CD4-positive, alpha-beta T cell treated with Interferon alpha-2 for 1 hour (primary cell): ENCODE measurements around the gene PRDM12.

Experiments used
- DNase-seq, 2 donors: peaks; one replicate each; pipeline ENCODE4 v3.0.0-alpha.2; 2020 to 2022

Gene PRDM12

GRCh38 chr9:130636648-130637020 lies 27.8 kb upstream of the PRDM12 start:
- no peak for DNase-seq

- no peak for DNase-seq
These were observed 25.9 kb upstream of the PRDM12 start for GRCh38 chr9:130638284-130639123.

GRCh38 chr9:130639124-130639765 lies 25.1 kb upstream of the PRDM12 start:
- DNase-seq: no peak

GRCh38 chr9:130639866-130640555 lies 24.4 kb upstream of the PRDM12 start:
- DNase-seq: no peak

- no peak for DNase-seq
These were observed 23.7 kb upstream of the PRDM12 start for GRCh38 chr9:130640681-130641080.

GRCh38 chr9:130642926-130643325 lies 21.5 kb upstream of the PRDM12 start:
- no peak for DNase-seq

GRCh38 chr9:130651221-130651620 lies 13.2 kb upstream of the PRDM12 start:
- no peak for DNase-seq

- no peak for DNase-seq
These were observed 12.6 kb upstream of the PRDM12 start for GRCh38 chr9:130651752-130652151.

- no peak for DNase-seq
These were observed 9.5 kb upstream of the PRDM12 start for GRCh38 chr9:130654879-130655278.

GRCh38 chr9:130658893-130659698 lies 5.3 kb upstream of the PRDM12 start:
- no peak for DNase-seq

GRCh38 chr9:130659699-130660248 lies 4.6 kb upstream of the PRDM12 start:
- DNase-seq: no peak

GRCh38 chr9:130660326-130660682 lies 4.1 kb upstream of the PRDM12 start:
- DNase-seq: no peak

GRCh38 chr9:130660683-130661450 lies 3.5 kb upstream of the PRDM12 start:
- no peak for DNase-seq

- no peak for DNase-seq
These were observed 2.8 kb upstream of the PRDM12 start for GRCh38 chr9:130661451-130662098.

- no peak for DNase-seq
These were observed 2.1 kb upstream of the PRDM12 start for GRCh38 chr9:130662099-130662969.

- DNase-seq: no peak
These were observed 1.5 kb upstream of the PRDM12 start for GRCh38 chr9:130662970-130663257.

GRCh38 chr9:130663258-130663976 lies 977 bp upstream of the PRDM12 start:
- DNase-seq: no peak

GRCh38 chr9:130663977-130664250 lies 480 bp upstream of the PRDM12 start:
- no peak for DNase-seq

- DNase-seq: no peak
These were observed 636 bp downstream of the PRDM12 start for GRCh38 chr9:130665029-130665430.
